ENCODE data around the gene ADRB2. TPM values are rescaled to one million over a fixed set of nuclear protein-coding genes. Genes with fewer than 3 reads are reported as not detected.

ADRB2 gene
- total RNA-seq, 1 experiment from 2014 or later, result 0.25 TPM

- CTCF ChIA-PET, result no interaction called here
- Histone ChIP-seq H4K20me1 (ENCODE audit: insufficient read depth) (no peaks in the 10 kb centered on the region), H3K9me2 (ENCODE audit: insufficient read depth) (no peaks in the 10 kb centered on the region), H3K79me2 (ENCODE audit: insufficient read depth, low read length) (no peaks in the 10 kb centered on the region), H3K4me3 (replicated peaks in 1 of 2; ENCODE audit: low read depth in 1 of 2, low read length in 2 of 2) (no peak overlapping the region), H3K9ac (ENCODE audit: low read length) (no peak overlapping the region), H3K36me3 (ENCODE audit: control insufficient read depth in 1 of 2, insufficient read depth in 2 of 2, low read length in 2 of 2) (no peaks in the 10 kb centered on the region), H3K4me2 (ENCODE audit: low read length) (no peak overlapping the region), H3K27ac (ENCODE audit: low read depth, low read length) (no peak overlapping the region), H3K27me3 (ENCODE audit: insufficient read depth, low read length) (no peaks in the 10 kb centered on the region), H3K4me1 (ENCODE audit: control insufficient read depth in 1 of 2, insufficient read depth in 2 of 2, low read length in 2 of 2) (no peaks in the 10 kb centered on the region; a peak in 1 of 4 replicates), H2AFZ (ENCODE audit: low read depth, low read length, poor library complexity, severe bottlenecking) (no peak overlapping the region), H3K9me3 (ENCODE audit: control insufficient read depth in 1 of 2, insufficient read depth in 1 of 2, low read depth in 1 of 2, low read length in 2 of 2) (no peaks in the 10 kb centered on the region)
- TF ChIP-seq ZFX (IDR thresholded peaks at IDR 0.05) (no peak), MAX (IDR thresholded peaks at IDR 0.05) (no peak), SP1 (IDR thresholded peaks at IDR 0.05; ENCODE audit: low read depth) (no peak), EZH2phosphoT487 (IDR thresholded peaks at IDR 0.05; ENCODE audit: borderline replicate concordance) (no peak), EGR1 (IDR thresholded peaks at IDR 0.05; ENCODE audit: low read depth) (no peak), SRF (IDR thresholded peaks at IDR 0.05; ENCODE audit: low read depth) (no peak), YY1 (IDR thresholded peaks at IDR 0.05; ENCODE audit: extremely low read depth, insufficient replicate concordance, low read depth, low read length) (no peak), RAD21 (IDR thresholded peaks at IDR 0.05; ENCODE audit: low read depth) (no peak), POLR2A (IDR thresholded peaks at IDR 0.05; ENCODE audit: borderline replicate concordance, extremely low read depth, insufficient read depth, insufficient read length) (no peak), TCF7L2 (IDR thresholded peaks at IDR 0.05; ENCODE audit: borderline replicate concordance, extremely low read depth, insufficient read depth, insufficient read length) (no peak), ZNF274 (IDR thresholded peaks at IDR 0.05; ENCODE audit: low read depth, low read length) (no peak)
- TF ChIP-seq, protein P1, sequence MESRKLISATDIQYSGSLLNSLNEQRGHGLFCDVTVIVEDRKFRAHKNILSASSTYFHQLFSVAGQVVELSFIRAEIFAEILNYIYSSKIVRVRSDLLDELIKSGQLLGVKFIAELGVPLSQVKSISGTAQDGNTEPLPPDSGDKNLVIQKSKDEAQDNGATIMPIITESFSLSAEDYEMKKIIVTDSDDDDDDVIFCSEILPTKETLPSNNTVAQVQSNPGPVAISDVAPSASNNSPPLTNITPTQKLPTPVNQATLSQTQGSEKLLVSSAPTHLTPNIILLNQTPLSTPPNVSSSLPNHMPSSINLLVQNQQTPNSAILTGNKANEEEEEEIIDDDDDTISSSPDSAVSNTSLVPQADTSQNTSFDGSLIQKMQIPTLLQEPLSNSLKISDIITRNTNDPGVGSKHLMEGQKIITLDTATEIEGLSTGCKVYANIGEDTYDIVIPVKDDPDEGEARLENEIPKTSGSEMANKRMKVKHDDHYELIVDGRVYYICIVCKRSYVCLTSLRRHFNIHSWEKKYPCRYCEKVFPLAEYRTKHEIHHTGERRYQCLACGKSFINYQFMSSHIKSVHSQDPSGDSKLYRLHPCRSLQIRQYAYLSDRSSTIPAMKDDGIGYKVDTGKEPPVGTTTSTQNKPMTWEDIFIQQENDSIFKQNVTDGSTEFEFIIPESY (IDR thresholded peaks at IDR 0.05; ENCODE audit: extremely low read depth, insufficient replicate concordance, low read length), result no peak
- TF ChIP-seq, protein P2, sequence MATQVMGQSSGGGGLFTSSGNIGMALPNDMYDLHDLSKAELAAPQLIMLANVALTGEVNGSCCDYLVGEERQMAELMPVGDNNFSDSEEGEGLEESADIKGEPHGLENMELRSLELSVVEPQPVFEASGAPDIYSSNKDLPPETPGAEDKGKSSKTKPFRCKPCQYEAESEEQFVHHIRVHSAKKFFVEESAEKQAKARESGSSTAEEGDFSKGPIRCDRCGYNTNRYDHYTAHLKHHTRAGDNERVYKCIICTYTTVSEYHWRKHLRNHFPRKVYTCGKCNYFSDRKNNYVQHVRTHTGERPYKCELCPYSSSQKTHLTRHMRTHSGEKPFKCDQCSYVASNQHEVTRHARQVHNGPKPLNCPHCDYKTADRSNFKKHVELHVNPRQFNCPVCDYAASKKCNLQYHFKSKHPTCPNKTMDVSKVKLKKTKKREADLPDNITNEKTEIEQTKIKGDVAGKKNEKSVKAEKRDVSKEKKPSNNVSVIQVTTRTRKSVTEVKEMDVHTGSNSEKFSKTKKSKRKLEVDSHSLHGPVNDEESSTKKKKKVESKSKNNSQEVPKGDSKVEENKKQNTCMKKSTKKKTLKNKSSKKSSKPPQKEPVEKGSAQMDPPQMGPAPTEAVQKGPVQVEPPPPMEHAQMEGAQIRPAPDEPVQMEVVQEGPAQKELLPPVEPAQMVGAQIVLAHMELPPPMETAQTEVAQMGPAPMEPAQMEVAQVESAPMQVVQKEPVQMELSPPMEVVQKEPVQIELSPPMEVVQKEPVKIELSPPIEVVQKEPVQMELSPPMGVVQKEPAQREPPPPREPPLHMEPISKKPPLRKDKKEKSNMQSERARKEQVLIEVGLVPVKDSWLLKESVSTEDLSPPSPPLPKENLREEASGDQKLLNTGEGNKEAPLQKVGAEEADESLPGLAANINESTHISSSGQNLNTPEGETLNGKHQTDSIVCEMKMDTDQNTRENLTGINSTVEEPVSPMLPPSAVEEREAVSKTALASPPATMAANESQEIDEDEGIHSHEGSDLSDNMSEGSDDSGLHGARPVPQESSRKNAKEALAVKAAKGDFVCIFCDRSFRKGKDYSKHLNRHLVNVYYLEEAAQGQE (IDR thresholded peaks at IDR 0.05; ENCODE audit: low read depth), result no peak
- DNase-seq (ENCODE audit: low read depth, low spot score) (no peak), ATAC-seq (no peak)
- RAD21 ChIA-PET (ENCODE audit: low non-redundant PET in 1 of 2, low total read pairs in 2 of 2, uncharacterized antibody in 2 of 2, unreplicated experiment in 2 of 2), result no interaction called here
- intact Hi-C loops (cut with micrococcal nuclease), result no loop called here
- BruUV-seq (replicated peaks), result no TSS peak
- POLR2A ChIA-PET, result no interaction called here
Measured at GRCh38 chr5:148839960-148840359, 13.5 kb downstream of the ADRB2 start.

All from HCT116 (cell line).